HG03571 (cell line): Measurements from ENCODE around the gene DENND4B.
"Not testable (repeated sequence)": the region's sequence is repeated elsewhere in the genome, so short reads cannot be mapped to it uniquely, and the experiment has no call there.

Experiments
- ATAC-seq: cut with Tn5 transposase; IDR thresholded peaks from one replicate; pipeline ENCODE4 v1.9.1; 2021; ENCODE audit not compliant: unreplicated experiment

Gene DENND4B, protein sequence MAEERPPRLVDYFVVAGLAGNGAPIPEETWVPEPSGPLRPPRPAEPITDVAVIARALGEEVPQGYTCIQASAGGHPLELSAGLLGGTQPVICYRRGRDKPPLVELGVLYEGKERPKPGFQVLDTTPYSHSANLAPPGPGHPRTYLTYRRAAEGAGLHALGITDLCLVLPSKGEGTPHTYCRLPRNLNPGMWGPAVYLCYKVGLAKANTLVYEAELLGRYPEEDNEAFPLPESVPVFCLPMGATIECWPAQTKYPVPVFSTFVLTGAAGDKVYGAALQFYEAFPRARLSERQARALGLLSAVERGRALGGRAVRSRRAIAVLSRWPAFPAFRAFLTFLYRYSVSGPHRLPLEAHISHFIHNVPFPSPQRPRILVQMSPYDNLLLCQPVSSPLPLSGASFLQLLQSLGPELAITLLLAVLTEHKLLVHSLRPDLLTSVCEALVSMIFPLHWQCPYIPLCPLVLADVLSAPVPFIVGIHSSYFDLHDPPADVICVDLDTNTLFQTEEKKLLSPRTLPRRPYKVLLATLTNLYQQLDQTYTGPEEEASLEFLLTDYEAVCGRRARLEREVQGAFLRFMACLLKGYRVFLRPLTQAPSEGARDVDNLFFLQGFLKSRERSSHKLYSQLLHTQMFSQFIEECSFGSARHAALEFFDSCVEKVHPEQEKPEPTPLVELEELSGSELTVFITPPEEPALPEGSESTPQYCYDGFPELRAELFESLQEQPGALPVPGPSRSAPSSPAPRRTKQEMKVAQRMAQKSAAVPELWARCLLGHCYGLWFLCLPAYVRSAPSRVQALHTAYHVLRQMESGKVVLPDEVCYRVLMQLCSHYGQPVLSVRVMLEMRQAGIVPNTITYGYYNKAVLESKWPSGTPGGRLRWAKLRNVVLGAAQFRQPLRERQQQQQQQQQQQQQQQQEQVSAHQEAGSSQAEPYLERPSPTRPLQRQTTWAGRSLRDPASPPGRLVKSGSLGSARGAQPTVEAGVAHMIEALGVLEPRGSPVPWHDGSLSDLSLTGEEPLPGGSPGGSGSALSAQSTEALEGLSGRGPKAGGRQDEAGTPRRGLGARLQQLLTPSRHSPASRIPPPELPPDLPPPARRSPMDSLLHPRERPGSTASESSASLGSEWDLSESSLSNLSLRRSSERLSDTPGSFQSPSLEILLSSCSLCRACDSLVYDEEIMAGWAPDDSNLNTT (N-terminal part only)

DNA sequence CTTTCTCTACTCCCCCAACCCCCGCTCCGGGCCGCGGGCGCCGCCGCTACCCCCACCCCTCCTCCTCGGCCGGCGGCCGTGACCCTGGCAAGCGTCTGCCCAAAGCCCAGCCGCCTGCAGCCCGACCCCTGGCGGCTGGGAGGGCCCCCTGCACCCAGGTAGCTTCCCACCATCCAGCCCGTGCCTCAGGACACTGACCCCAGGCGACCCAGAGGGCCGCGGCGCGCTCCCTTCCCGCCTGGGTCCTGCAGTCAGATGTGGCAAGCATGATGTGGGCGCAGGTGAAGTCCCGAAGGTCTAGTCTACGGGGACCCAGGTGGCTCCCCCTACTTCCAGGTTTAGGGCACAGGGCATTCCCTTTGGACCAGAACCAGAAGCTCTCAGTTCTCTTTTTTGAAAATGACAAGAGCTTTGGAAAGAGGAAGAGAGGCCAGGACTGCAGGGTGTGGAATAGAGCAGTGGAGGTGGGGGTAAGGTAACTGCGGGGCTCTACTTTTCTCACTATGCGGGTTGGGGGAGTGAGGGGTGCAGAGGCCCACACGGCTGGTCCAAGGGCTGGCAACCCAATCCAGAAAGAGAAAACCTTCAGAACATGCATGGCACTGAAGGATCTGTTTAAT is at the start of gene DENND4B:
Gene DENND4B, minus strand, starts transcription at position 97 of the 620 bp plus-strand sequence. CDS start 2,344 bp downstream, outside the sequence.
- ATAC-seq = peak; percentile 54

DNA sequence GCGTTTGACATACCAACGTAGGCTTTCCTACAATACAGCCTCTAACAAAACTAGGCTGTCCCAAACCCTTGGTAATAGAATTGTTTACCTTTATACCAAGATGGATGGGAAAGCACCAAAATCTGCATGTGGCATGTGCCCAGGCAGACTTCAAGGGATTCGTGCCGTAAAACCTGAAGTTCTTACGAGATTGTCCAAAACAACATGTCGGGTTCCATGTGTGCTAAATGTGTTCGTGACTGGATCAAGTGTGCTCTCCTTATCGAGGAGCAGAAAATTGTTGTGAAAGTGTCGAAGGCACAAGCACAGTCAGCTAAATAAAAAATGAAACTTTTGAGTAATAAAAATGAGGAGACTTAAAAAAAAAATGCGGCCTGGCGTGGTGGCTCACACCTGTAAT is 49.1 kb upstream of the DENND4B start:
- ATAC-seq = no peak

DNA sequence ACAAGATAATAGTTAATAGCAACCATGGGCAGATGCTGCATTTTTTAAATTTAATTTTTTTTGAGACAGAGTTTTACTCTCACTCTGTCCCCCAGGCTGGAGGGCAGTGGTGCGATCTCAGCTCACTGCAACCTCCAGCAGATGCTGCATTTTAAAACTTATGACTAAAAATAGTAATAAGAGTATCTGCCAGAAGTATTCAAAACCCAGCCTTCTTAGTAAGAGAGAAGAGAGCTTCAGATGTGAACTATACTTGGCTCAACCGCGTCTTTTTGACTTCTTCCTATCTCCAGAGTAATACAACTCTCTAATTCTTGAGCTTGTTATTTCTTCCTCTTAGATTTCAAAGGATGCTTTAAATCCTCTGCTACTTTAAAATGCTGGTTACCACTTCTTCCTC is 48.7 kb upstream of the DENND4B start:
- ATAC-seq = no peak

DNA sequence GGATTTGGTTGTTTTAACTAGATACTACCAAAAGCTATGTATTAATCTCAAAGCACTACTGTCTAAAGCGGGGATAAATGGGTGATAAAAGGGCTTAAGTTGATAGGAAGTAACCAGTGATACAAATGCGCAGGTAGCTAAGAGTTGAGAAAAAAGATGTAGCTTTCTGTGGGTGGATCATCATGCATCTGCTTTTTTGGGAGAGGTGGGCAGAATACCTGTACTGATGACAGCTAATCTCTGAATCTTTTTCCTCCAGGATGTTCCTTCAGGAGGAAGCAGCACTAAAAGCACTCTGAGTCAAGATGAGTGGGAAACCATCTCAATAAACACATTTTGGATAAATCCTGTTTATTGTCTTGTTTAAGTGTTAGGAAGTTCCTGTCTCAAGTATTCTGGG is 45.3 kb upstream of the DENND4B start:
- no peak for ATAC-seq

DNA sequence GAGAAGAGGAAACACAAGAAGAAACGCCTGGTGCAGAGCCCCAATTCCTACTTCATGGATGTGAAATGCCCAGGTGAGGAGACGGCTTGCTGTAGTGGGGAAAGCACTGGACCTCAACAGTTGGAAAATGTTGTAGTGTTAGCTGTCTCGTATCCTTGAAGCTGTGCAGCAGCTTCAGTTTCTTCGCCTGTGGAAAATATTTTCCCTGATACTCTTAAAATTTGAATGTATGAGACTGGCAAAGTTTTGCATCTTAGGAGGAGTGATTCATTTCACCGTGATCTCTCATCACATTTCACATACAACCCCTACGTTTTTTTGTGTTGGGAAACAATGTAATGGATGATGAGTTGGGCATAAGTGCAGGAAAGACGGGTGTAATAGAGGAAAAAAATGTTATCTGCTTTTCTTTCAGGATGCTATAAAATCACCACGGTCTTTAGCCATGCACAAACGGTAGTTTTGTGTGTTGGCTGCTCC is 44.7 kb upstream of the DENND4B start:
- ATAC-seq = no peak

DNA sequence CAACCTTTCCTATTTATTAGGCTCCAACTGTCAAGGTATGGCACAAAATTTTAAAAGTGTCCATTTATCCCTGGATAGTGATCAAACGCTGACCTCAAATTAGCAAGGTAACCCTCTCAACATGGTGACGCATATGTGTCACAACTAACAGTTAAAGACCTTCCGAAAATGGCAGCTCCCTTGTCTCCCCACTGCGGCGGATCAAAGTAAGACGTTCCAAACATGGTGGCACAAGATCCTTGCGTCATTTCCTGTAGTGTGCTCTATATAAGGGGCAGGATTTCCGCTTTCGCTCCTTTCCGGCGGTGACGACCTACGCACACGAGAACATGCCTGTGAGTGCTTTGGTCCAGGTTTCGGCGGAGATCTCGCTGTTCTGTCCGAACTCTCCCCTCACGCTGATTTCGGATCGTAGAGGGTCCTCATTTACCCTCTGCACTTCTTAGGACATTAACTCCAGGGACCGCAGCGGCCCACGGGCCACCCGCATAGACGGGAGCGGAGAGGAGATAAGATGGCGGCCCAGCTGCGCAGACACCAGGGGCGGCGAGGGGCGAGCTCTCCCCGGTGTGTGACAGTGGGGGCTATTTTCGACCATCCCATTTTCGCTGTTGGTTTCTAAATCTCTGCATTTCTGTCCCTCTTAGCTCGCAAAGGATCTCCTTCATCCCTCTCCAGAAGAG is 44.1 kb upstream of the DENND4B start, which contains the start of gene RPS27:
Gene RPS27, plus strand, starts transcription at position 295 of the 683 bp plus-strand sequence. Its CDS starts 35 bp downstream, at position 330.
- ATAC-seq = peak; percentile 64

DNA sequence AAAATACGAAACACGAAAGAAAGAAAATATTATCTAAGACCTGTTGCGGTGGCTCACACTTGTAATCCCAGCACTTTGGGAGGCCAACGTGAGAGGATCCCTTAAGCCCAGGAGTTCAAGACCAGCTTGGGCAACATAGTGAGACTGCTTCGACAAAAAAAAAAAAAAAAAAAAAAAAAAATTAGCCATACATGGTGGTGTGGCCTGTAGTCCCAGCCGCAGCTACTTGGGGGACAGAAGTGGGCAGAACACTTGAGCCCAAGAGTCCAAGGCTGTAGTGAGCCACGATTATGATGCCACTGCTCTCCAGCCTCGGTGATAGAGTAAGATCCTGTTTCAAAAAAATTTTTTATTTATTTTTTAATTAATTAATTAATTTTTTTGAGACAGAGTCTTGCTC is 41.1 kb upstream of the DENND4B start:
- no peak for ATAC-seq

DNA sequence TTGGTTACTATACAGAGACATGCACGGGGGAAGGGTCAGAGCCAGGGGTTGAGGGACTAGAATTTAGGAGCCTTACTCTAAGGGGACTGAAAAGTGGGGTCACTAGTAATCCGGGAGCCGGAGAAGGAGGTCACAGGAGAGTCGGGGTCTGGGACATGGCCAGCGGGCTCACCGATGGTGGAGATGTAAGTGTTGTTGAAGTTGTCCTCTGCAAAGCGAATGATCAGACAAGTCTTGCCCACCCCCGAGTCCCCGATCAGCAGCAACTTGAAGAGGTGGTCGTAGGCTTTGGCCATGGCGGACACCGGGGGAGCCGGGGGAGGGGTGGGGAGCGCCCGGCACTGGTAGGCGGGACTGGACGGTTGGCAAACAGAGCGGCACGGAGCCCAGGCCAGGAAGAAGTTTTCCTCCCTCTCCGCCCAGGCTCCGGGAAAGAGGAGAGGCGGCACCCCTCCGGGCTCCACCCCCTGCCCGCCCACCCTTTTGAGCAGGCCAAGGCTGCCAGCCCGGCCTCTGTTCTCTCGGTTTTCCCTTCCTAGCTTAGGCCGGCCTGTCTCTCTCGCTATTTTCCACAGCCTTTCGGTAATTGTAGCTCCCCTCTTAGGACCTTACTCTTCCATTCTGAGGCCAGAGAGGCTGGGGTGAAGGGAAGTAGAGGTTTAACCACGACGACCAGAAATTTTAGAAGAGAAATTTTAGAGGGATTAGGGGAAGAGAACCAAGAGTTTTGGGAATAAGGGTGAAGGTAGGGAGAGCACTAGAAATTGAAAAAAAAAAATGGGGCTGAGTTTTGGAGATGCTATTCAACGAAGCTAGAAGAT is 39.6 kb upstream of the DENND4B start, which contains the start of gene RAB13:
Gene RAB13, minus strand, starts transcription at position 399 of the 821 bp plus-strand sequence. Its CDS starts 103 bp downstream, at position 296.
- ATAC-seq = no peak

DNA sequence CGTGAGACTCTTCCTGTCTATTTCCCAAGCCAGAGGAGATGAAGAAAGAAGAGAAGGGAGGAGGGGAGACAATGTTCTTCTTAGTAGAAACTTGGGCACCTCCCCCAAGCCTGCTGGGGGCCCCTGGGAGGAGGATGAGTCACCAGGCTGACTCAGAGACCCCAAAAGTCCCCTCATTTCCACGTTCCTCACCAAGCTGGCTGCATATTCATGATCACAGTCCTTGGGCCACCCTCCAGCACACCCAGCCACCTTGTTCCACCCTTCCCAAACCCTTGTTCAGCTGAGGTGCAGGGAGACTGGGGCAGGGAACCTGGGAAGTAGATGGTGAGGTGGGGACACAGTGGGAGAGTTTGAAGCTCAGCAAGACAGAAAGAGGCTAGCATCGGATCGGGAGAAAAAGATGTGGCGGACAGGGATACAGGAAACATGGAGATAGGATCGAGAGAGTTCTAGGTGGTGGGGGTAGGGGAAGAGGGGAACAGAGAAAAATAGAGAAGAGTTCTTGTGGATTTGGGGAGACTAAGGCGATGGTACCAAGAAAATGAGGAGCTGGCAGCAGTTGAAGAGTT is 38.9 kb upstream of the DENND4B start:
- no peak for ATAC-seq

DNA sequence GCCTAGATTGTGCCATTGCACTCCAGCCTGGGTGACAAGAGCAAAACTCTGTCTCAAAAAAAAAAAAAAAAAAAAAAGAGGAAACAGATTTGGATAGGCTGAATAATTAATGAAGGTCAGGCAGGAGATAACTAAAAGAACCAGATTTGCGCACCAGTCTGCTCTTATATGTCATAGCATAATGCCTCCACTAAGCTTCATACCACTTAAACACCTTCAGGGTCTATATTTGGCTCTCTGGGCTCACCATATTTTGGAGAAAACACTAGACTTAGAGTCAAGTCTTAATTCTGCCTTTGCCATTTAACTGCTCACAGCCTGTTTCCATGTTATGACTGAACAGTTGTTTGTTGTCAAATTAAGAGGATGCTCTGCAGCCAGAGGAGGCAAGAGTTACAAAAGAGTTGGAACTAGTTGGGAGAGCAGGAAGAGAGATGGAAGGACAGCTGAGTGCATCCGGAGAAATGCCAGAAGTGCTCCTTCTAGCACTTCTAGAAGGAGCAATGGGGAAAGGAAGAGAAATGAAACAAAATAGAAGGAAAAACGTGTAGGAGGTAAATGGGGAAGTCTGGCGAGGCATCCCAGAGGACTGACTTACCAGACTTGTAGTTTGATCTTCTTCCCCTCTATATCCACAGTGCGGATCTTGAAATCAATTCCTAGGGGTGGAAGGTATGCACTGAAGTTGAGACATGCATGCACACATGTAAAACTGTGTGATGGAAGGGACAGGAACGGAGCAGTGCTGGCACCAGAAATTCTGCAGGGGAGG is 37.8 kb upstream of the DENND4B start:
- no peak for ATAC-seq

DNA sequence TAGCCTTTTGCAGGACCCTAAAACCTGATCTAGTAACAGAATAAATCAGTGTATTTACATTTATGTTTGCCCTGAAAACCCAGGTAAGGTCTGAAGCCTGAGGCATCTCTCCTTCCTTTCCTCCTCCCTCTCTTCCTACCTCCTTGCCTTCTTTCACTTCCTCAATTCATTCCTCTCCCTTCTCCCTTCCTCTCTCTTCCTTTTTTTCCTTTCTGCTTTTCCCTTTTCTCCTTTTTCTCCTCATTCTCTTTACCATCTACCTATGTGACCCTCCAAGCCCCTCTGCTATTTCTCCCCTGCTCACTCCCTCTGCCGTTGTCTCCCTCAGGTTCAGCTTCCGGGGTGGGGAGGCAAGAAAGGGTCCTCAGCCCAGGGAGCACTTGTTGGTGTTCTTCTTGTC is 35.2 kb upstream of the DENND4B start:
- ATAC-seq = not testable (repeated sequence)

DNA sequence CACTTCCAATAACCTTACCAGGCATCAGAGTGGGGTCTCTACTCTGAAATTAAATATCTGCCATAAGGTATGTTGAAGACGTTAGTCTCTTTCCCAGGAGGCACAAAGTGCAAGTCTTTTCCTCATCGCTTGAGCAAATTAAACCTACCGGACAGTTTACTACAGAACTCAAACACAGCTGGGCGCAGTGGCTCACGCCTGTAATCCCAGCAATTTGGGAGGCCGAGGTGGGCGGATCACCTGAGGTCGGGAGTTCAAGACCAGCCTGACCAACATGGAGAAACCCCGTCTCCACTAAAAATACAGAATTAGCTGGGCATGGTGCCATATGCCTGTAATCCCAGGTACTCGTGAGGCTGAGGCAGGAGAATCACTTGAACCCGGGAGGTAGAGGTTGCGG is 32.6 kb upstream of the DENND4B start:
- ATAC-seq = not testable (repeated sequence)

DNA sequence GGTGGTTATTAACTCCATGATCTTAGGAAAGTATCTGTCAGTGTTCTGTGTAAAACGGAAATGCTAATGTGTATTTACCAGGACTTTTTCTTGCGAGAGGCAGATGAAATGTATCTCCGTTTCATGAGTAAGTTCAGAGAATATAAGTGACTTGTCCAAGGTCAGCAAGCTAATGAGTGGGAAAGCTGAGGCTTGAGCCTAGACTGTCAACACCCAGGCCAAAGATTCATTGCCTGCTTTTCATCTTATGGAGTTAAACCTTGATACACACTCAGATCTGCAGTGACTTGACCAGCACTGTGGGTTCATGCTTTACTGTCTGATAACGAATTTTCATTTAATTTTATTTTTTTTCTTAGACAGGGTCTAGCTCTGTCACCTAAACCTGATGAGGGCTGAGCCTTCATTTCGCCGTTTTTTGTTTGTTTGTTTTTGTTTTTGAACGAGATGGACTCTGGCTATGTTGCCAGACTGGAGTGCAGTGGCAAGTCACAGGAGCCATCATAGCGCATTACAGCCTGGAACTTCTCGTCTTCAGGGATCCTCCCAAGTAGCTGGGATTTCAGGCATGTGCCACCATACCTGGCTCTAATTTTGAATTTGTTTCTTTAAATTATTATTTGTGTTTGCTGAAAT is 31.9 kb upstream of the DENND4B start:
- no peak for ATAC-seq

DNA sequence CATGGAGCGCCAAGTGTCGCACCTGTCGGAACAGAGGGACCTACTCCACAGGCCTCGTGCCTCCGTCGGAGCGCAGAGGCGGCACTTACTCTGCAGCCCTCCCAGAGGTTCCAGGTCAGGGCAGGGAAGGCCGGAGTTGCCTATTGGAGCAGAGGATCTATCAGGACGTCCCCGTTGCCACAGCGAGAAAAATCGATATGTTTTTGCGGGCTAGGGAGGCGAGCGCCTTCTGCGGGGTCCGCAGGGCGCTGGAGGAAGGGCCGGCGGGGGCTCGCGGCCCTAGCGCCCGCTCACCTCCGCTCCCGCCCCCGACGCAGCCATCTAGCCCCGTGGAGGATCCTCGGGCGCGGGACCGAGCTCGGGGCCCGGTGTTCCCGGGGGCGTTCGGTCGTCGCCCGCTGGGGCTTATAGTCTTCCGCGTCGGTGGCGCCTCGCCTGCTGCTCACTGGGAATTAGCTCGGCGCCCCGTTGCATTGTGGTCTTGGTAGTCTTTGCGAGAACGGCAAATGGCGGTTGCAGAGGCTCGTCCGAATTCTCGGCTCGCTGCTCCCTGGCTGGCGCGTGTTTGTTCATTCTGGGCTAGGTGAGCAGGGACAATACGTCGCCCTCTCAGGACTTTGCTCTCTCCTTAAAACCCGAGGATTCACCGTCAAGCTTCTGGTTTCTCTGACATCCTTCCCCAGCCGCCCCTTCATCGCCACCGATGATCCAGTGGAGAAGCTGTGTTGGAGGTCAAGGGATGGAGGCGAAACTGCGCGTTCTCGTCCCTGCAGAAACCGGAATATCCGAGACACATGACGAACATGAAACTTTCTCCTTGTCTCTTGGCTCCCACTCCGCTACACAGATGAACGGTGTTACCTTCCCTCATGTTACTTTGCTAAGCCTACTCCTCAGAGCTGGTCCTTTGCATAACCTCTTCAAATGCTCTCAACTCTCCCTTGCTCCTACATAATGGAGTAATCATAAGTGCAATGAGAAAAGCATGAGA is 31.0 kb upstream of the DENND4B start, which contains the start of gene JTB:
Gene JTB, minus strand, starts transcription at position 425 of the 991 bp plus-strand sequence. Its CDS starts 422 bp downstream, at position 3.
- ATAC-seq = peak; percentile 73

DNA sequence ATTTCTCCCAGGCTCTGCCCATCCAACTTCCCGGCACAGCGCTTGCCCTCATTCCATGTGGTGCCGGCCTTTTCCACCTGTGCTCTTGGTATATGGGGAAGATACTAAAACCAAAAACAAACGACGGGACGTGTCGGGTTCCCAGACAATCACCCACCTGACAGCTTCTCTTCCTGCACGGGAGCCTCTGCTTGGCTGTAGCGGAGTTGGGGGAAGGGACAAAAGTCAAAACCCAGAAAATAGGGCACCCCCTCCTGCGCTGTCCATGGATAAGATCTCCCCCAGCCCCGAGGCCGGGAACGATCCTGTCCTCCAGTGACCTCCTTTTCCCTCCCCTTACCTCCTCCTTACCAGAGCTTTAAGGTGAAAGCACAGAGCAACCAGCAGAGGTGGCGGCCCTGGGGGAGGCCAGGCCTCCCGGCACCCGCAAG is 30.3 kb upstream of the DENND4B start:
- no peak for ATAC-seq

DNA sequence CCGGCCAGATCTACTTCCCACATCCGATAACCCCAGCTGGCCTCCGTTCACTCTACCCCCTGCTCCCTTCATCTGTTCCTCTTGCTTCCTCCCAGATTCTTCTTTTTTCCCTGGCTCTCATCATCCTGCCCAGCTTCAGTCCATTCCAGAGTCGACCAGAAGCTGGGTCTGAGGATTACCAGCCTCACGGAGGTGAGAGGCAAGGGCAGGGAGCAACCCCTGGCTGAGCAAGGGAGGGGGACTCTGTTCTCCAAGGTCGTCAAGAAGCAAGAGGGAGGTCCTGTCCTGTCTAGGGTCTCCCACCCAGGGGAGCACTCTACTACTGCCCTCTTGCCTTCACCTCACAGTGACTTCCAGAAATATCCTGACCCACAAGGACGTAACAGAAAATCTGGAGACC is 27.0 kb upstream of the DENND4B start:
- no peak for ATAC-seq
